ENCODE data around the gene MTCH1. TPM values are rescaled to one million over a fixed set of nuclear protein-coding genes. Genes with fewer than 3 reads are reported as not detected.
"Not testable (repeated sequence)": the region's sequence is repeated elsewhere in the genome, so short reads cannot be mapped to it uniquely, and the experiment has no call there.

Gene MTCH1
- total and polyA plus RNA-seq, 7 donors: 141 to 198 (median 163) TPM

DNA sequence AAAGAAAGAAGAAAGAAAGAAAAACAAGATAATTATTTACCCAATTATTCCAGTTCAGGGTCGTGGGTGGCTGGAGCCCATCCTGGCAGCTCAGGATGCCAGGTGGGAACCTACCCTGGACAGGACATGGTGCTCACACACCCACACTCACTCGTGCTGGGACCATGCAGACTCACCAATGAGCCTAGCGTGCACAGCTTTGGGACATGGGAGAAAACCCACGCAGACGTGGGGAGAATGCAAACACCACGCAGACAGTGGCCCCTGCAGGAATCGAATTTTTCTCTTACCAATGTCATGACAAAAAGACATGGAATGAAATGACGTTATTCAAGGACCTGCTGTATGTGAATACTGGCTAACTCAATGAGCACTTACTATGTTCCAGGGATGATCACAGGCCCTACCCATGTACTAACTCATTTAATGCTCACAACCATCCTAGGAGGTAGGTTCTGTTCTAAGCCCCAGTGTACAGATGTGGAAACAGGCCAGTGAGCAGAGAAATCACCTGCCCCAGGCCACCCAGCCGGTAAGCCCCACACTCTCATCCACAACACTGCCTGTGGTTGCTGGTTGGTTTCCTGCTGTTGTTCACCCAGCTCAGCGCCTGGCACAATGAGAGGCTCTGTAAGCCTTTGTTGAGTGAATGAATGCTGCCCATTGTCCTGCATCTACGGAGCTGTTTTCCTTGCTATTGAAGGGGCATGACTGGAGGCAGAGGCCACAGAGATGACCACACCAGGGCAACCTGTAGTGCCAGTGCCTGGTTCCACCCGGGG lies 38.2 kb downstream of the MTCH1 start:
- Histone ChIP-seq H3K4me3 (no peak overlapping the region), H3K36me3 (no peaks in the 10 kb centered on the region), H3K27ac (no peak overlapping the region), H3K27me3 (no peaks in the 10 kb centered on the region), H3K4me1 (no peaks in the 10 kb centered on the region), H3K9me3 (no peaks in the 10 kb centered on the region)
- no peak for DNase-seq
- TF ChIP-seq, protein P1, sequence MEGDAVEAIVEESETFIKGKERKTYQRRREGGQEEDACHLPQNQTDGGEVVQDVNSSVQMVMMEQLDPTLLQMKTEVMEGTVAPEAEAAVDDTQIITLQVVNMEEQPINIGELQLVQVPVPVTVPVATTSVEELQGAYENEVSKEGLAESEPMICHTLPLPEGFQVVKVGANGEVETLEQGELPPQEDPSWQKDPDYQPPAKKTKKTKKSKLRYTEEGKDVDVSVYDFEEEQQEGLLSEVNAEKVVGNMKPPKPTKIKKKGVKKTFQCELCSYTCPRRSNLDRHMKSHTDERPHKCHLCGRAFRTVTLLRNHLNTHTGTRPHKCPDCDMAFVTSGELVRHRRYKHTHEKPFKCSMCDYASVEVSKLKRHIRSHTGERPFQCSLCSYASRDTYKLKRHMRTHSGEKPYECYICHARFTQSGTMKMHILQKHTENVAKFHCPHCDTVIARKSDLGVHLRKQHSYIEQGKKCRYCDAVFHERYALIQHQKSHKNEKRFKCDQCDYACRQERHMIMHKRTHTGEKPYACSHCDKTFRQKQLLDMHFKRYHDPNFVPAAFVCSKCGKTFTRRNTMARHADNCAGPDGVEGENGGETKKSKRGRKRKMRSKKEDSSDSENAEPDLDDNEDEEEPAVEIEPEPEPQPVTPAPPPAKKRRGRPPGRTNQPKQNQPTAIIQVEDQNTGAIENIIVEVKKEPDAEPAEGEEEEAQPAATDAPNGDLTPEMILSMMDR (IDR thresholded peaks at IDR 0.05): no peak
- TF ChIP-seq POLR2A (IDR thresholded peaks at IDR 0.05) (no peak), POLR2AphosphoS5 (IDR thresholded peaks at IDR 0.05) (no peak), EP300 (IDR thresholded peaks at IDR 0.05) (no peak)
- intact Hi-C loops (cut with DNase I): no loop called here
- 67 to 78% methylated on average over 12 of the region's 12 CpGs for WGBS, 2 donors

DNA sequence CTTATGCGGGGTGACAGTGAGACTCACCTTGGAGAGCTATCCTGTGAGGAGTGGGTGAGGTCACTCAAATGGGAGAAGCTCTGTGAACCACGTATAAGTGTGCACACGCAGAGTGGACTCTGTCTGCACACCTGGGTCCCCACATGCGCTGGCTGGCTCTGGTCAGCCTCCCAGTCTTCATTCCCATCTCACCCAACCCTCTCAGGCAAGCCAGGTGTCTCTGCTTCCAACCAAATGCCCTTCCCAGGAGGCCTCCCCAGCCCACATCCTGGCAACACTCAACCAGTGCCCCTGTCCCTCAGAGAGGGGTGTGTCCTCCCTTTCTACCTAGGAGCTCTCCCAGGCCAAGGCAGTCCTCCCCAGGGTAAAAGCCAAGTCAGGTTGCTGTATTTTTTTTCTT lies 39.5 kb downstream of the MTCH1 start:
- Histone ChIP-seq H3K36me3 (no peaks in the 10 kb centered on the region), H3K27ac (no peak overlapping the region), H3K27me3 (no peaks in the 10 kb centered on the region), H3K9me3 (no peaks in the 10 kb centered on the region), H3K4me1 (no peaks in the 10 kb centered on the region), H3K4me3 (no peak overlapping the region)
- WGBS, 2 donors: 82 to 96% methylated on average over 4 of the region's 4 CpGs
- TF ChIP-seq POLR2A (IDR thresholded peaks at IDR 0.05) (no peak), EP300 (IDR thresholded peaks at IDR 0.05) (no peak), POLR2AphosphoS5 (IDR thresholded peaks at IDR 0.05) (no peak)
- TF ChIP-seq, protein P1 (IDR thresholded peaks at IDR 0.05): no peak
- intact Hi-C loops (cut with DNase I): no loop called here
- DNase-seq: no peak

DNA sequence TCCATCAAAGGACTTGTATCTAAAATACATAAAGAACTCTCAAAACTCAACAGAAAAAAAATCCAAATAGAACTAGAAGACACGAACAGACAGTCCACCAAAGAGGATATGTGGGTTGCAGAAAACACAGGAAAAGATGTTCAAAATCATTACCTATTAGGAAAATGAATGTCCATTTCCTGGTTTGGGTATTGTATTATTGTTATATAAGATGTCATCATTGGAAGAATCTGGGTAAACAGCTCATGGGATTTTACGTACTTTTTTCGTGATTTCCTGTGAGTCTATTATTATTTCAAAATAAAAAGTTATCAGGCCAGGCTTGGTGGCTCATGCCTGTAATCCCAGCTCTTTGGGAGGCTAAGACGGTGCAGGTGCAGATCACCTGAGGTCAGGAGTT lies 40.7 kb downstream of the MTCH1 start:
- Histone ChIP-seq H3K9me3 (no peaks in the 10 kb centered on the region), H3K36me3 (no peaks in the 10 kb centered on the region), H3K27ac (no peak overlapping the region), H3K4me3 (no peak overlapping the region), H3K4me1 (no peaks in the 10 kb centered on the region), H3K27me3 (peaks cover 0 to 4% (median 0%) of the 10 kb centered on the region in 3 donors)
- no peak for DNase-seq
- TF ChIP-seq, protein P1 (IDR thresholded peaks at IDR 0.05): no peak
- TF ChIP-seq EP300 (IDR thresholded peaks at IDR 0.05) (no peak), POLR2AphosphoS5 (IDR thresholded peaks at IDR 0.05) (no peak), POLR2A (IDR thresholded peaks at IDR 0.05) (no peak)
- 83 to 92% methylated on average over 4 of the region's 4 CpGs for WGBS, 2 donors
- intact Hi-C loops (cut with DNase I): no loop called here

DNA sequence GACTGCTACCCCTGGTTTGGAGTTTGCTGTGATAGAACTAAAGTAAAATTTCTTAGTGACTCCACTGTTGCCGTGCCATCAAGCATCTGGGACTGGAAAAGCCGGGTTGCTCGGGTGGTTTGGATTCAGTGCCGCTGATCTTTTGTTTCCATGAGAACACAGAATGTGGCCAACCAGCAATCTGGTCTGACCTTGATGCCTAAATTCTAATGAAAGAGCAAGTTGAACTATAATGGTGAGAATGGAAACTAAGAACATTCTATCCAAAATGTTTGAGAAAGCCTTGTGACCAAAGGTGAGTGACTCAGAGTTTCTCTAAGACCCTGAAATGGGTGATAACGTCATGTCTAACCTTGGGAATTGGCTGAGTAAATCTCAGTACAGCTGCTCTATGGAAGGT lies 41.3 kb downstream of the MTCH1 start:
- intact Hi-C loops (cut with DNase I): no loop called here
- Histone ChIP-seq H3K27me3 (peaks cover 0 to 4% (median 0%) of the 10 kb centered on the region in 3 donors), H3K9me3 (no peaks in the 10 kb centered on the region), H3K4me3 (no peak overlapping the region), H3K27ac (no peak overlapping the region), H3K4me1 (no peaks in the 10 kb centered on the region), H3K36me3 (no peaks in the 10 kb centered on the region)
- no peak for DNase-seq
- TF ChIP-seq, protein P1 (IDR thresholded peaks at IDR 0.05): no peak
- WGBS, 2 donors: 75 to 85% methylated on average over 5 of the region's 5 CpGs

DNA sequence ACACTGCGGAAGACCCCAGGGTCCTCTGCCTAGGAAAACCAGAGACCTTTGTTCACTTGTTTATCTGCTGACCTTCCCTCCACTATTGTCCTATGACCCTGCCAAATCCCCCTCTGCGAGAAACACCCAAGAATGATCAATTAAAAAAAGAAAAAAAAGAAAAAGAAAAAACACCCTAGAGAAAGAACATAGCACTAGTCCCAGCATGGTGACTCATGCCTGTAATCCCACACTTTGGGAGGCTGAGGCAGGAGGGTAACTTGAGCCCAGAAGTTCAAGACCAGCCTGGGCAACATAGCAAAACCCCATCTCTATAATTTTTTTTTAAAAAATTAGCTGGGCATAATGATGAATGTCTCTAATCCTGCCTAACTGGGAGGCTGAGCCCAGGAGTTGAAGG lies 43.7 kb downstream of the MTCH1 start:
- DNase-seq; H3K4me3 ChIP-seq; H3K27ac ChIP-seq; H3K36me3 ChIP-seq; H3K27me3 ChIP-seq; intact Hi-C loops (cut with DNase I); H3K9me3 ChIP-seq; H3K4me1 ChIP-seq: not testable (repeated sequence)
- WGBS, 2 donors: 75 to 80% methylated on average over 1 of the region's 2 CpGs

DNA sequence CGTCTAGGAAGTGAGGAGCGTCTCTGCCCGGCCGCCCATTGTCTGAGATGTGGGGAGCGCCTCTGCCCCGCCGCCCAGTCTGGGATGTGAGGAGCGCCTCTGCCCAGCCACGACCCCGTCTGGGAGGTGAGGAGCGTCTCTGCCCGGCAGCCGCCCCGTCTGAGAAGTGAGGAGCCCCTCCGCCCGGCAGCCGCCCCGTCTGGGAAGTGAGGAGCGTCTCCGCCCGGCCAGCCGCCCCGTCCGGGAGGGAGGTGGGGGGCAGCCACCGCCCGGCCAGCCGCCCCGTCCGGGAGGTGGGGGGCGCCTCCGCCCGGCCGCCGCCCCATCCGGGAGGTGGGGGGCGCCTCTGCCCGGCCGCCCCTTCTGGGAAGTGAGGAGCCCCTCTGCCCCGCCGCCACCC lies 44.4 kb downstream of the MTCH1 start:
- H3K36me3 ChIP-seq; H3K4me3 ChIP-seq; H3K27me3 ChIP-seq; DNase-seq; H3K4me1 ChIP-seq; H3K9me3 ChIP-seq; H3K27ac ChIP-seq; intact Hi-C loops (cut with DNase I): not testable (repeated sequence)
- whole genome bisulfite sequencing, 2 donors: 96 to 97% methylated on average over 40 of the region's 40 CpGs

Measured in sigmoid colon (tissue), 7 donors.